Adipose tissue (tissue), 3 donors: ENCODE results near the gene SLC12A6. TPM values are rescaled to one million over a fixed set of nuclear protein-coding genes. Genes with fewer than 3 reads are reported as not detected.

ENCODE experiments used
- polyA plus RNA-seq, 3 donors: library from polyadenylated mRNA; stranded (reverse); fragments of 200-250 nt; gene quantifications; one replicate each; pipeline ENCODE4 v1.2.3, GENCODE V29; 2013
- donor health status: healthy with polysubstance abuse.
- donor health status: Bipolar disorder and iron deficiency.
- donor health status: healthy.

The SLC12A6 gene
- polyA plus RNA-seq, 3 donors = 3.6 to 7.6 (median 5.8) TPM

Other genes starting within 250 kb of the SLC12A6 start
- 10 to 100 TPM; 50.0 to 93.1 (median 52.4) TPM for gene EMC7, start 235.9 kb downstream of the SLC12A6 start, polyA plus RNA-seq
- gene PGBD4, start 235.7 kb downstream of the SLC12A6 start, polyA plus RNA-seq = under 1 TPM; 0.45 to 0.61 (median 0.46) TPM
- gene KATNBL1, start 127.7 kb downstream of the SLC12A6 start, polyA plus RNA-seq = 10 to 100 TPM in 2 of 3 donors, 1 to 10 TPM in 1; 7.9 to 22.5 (median 19.4) TPM
- gene EMC4, start 112.8 kb downstream of the SLC12A6 start, polyA plus RNA-seq = 100 to 1,000 TPM in 2 of 3 donors, 10 to 100 TPM in 1; 68.2 to 133 (median 126) TPM
- gene NOP10, start 5.4 kb upstream of the SLC12A6 start, polyA plus RNA-seq = 100 to 1,000 TPM; 107 to 275 (median 237) TPM
- gene NUTM1, start 5.5 kb upstream of the SLC12A6 start, polyA plus RNA-seq = not detected
- gene LPCAT4, start 29.4 kb upstream of the SLC12A6 start, polyA plus RNA-seq = 10 to 100 TPM; 11.4 to 39.8 (median 20.7) TPM
- 10 to 100 TPM; 21.4 to 48.3 (median 30.4) TPM for gene GOLGA8A, start 100.0 kb upstream of the SLC12A6 start, polyA plus RNA-seq
- gene GOLGA8B, start 245.9 kb upstream of the SLC12A6 start, polyA plus RNA-seq = 10 to 100 TPM; 26.9 to 57.2 (median 29.1) TPM